H1 (cell line): Measurements from ENCODE around the gene ETS1. TPM values are rescaled to one million over a fixed set of nuclear protein-coding genes. Genes with fewer than 3 reads are reported as not detected.

ENCODE experiments used
- FOSL1 ChIP-seq: IDR thresholded peaks from 2 replicates; pipeline ENCODE4 v1.6.1; 2011; ENCODE audit warnings: mild to moderate bottlenecking, low read depth, low read length, moderate library complexity; ENCODE audit not compliant: insufficient read depth
- KDM5A ChIP-seq: fragments of 200-600 bp; IDR thresholded peaks from 2 replicates; pipeline ENCODE4 v1.7.1; 2012; ENCODE audit warnings: mild to moderate bottlenecking, low read length, inconsistent platforms, mixed read lengths
- SIRT6 ChIP-seq: IDR thresholded peaks from one replicate; pipeline ENCODE4 v1.7.1; 2012; ENCODE audit warnings: low read length, inconsistent platforms
- polyA plus RNA-seq, 7 experiments: library from polyadenylated mRNA; depleted of rRNA in 3 of 7; stranded (reverse) in 5 of 7; unstranded in 2 of 7; fragments of >200 nt in 5 of 7; fragments of 200-250 nt in 2 of 7; gene quantifications; 1 replicate in 5 of 7; 2 replicates in 1 of 7; 4 replicates in 1 of 7; pipeline versions ENCODE4 v1.2.1 to v1.2.3, GENCODE V29; 2011 to 2013; ENCODE audit warnings: missing spikeins in 2 of 7, mixed read lengths in 2 of 7
- total RNA-seq: library from RNA; stranded (reverse); fragmentation: NEBNext Ultra II Directional; extraction: Animal tissue kit (Norgen Biotek cat#: 25700); gene quantifications from 2 replicates; pipeline ENCODE4 v1.2.1, GENCODE V29; 2021

The ETS1 gene
- total and polyA plus RNA-seq, 2 of the 8 experiments (the other 6 are each of a cell fraction or from before 2014, with no cell fraction given) = 10.0 to 35.3 TPM

DNA sequence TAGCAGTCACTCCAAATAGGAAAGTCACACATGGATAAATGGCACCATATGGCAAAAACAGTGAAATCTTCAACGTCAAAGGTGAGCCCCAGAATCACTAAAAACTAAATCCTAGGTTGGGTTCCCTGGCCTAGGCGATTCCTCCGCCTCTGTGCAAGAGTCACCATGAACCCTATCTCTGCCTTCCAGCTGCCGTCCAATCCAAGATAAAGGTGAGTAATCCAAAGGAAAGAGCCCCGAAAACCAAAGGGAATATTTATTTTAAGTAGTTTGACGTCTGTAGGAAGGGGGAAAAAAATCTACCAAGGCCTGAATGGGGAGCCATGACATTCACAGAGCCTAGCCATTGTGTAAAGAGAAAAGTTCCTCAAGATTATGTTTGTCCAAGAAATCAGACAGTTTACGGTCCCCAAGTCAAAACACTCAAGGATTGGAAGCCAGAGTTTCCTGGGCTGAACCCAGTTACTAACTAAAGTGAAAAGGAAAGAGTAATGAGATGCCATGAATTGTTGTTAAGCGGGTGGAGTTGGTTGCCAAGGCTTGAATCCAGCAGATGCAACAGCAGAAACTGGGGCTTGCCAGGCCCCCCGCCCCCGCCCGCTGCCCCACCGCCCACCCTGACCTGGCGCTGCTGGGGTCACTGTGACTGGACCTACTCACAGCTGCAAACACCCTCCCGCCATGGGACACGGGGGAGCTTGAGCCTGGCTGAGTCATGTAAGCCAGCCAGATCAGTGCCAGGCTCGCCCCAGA lies 39.7 kb upstream of the ETS1 start (continued):
- no peak for TF ChIP-seq FOSL1
- no peak for TF ChIP-seq SIRT6
- no peak for TF ChIP-seq KDM5A
